KOPT-K1 (cell line): ENCODE data around the gene SSRP1.
"Not testable (repeated sequence)": the region's sequence is repeated elsewhere in the genome, so short reads cannot be mapped to it uniquely, and the experiment has no call there.

Experiments
- H3K27ac ChIP-seq: fragments of 200-600 bp; sonication (generic); 2 replicates; pipeline ENCODE4 v1.5.1; 2016; ENCODE audit warnings: antibody characterized with exemption, mild to moderate bottlenecking, low read depth, low read length; ENCODE audit not compliant: poor library complexity, severe bottlenecking
- H3K36me3 ChIP-seq: fragments of 200-600 bp; sonication (generic); 2 replicates; pipeline ENCODE4 v1.5.1; 2017; ENCODE audit warnings: antibody characterized with exemption, mild to moderate bottlenecking, low read length, moderate library complexity; ENCODE audit not compliant: insufficient read depth
- H3K9me3 ChIP-seq: fragments of 200-600 bp; sonication (generic); 2 replicates; pipeline ENCODE4 v1.5.1; 2017; ENCODE audit warnings: antibody characterized with exemption, low read length, mild to moderate bottlenecking; ENCODE audit not compliant: insufficient read depth, poor library complexity, severe bottlenecking

Gene SSRP1

GRCh38 chr11:57353036-57353435 is 17.3 kb upstream of the SSRP1 start:
- Histone ChIP-seq H3K27ac (no peak overlapping the region), H3K9me3 (peaks cover 8% of the 10 kb centered on the region)

GRCh38 chr11:57349491-57350274 is 14.0 kb upstream of the SSRP1 start:
- H3K36me3 ChIP-seq = no peaks in the 10 kb centered on the region
- peaks cover 8% of the 10 kb centered on the region for H3K9me3 ChIP-seq
- H3K27ac ChIP-seq = no peak overlapping the region

More at GRCh38 chr11:57353036-57353435, 17.3 kb upstream of the SSRP1 start:
- H3K36me3 ChIP-seq = no peaks in the 10 kb centered on the region

GRCh38 chr11:57348636-57349313 is 13.1 kb upstream of the SSRP1 start:
- H3K27ac ChIP-seq = no peak overlapping the region
- H3K36me3 ChIP-seq = no peaks in the 10 kb centered on the region
- peaks cover 8% of the 10 kb centered on the region for H3K9me3 ChIP-seq

GRCh38 chr11:57348052-57348451 is 12.4 kb upstream of the SSRP1 start:
- no peaks in the 10 kb centered on the region for H3K36me3 ChIP-seq

GRCh38 chr11:57347336-57347735 is 11.6 kb upstream of the SSRP1 start:
- H3K9me3 ChIP-seq = peaks cover 8% of the 10 kb centered on the region
- no peak overlapping the region for H3K27ac ChIP-seq
- H3K36me3 ChIP-seq = no peaks in the 10 kb centered on the region

More at GRCh38 chr11:57348052-57348451, 12.4 kb upstream of the SSRP1 start:
- peaks cover 8% of the 10 kb centered on the region for H3K9me3 ChIP-seq
- H3K27ac ChIP-seq = no peak overlapping the region

GRCh38 chr11:57345555-57346211 is 10.0 kb upstream of the SSRP1 start:
- no peaks in the 10 kb centered on the region for H3K36me3 ChIP-seq
- no peaks in the 10 kb centered on the region for H3K9me3 ChIP-seq
- H3K27ac ChIP-seq = no peak overlapping the region

GRCh38 chr11:57344826-57345225 is 9.1 kb upstream of the SSRP1 start:
- Histone ChIP-seq H3K27ac (no peak overlapping the region), H3K36me3 (no peaks in the 10 kb centered on the region), H3K9me3 (no peaks in the 10 kb centered on the region)

GRCh38 chr11:57343825-57344224 is 8.1 kb upstream of the SSRP1 start:
- no peak overlapping the region for H3K27ac ChIP-seq
- H3K36me3 ChIP-seq = no peaks in the 10 kb centered on the region
- H3K9me3 ChIP-seq = no peaks in the 10 kb centered on the region

- H3K27ac ChIP-seq = no peak overlapping the region
- H3K36me3 ChIP-seq = no peaks in the 10 kb centered on the region
- no peaks in the 10 kb centered on the region for H3K9me3 ChIP-seq
Observed at GRCh38 chr11:57342702-57343101, 7.0 kb upstream of the SSRP1 start.

GRCh38 chr11:57341250-57341808 is 5.6 kb upstream of the SSRP1 start:
- Histone ChIP-seq H3K9me3 (no peaks in the 10 kb centered on the region), H3K27ac (no peak overlapping the region), H3K36me3 (no peaks in the 10 kb centered on the region)

- Histone ChIP-seq H3K27ac (no peak overlapping the region), H3K9me3 (no peaks in the 10 kb centered on the region)
Observed at GRCh38 chr11:57340039-57340615, 4.4 kb upstream of the SSRP1 start.

GRCh38 chr11:57339328-57339727 is 3.6 kb upstream of the SSRP1 start:
- no peaks in the 10 kb centered on the region for H3K9me3 ChIP-seq
- no peak overlapping the region for H3K27ac ChIP-seq

More at GRCh38 chr11:57340039-57340615, 4.4 kb upstream of the SSRP1 start:
- no peaks in the 10 kb centered on the region for H3K36me3 ChIP-seq

GRCh38 chr11:57338142-57338541 is 2.5 kb upstream of the SSRP1 start, which contains the start of gene P2RX3:
Gene P2RX3 (plus strand): TSS chr11:57338352. CDS start chr11:57338551, 199 bp downstream.
- Histone ChIP-seq H3K36me3 (peaks cover 14% of the 10 kb centered on the region), H3K9me3 (no peaks in the 10 kb centered on the region), H3K27ac (no peak within 1 kb of the TSS)

More at GRCh38 chr11:57339328-57339727, 3.6 kb upstream of the SSRP1 start:
- peaks cover 2% of the 10 kb centered on the region for H3K36me3 ChIP-seq

GRCh38 chr11:57336856-57337255 is 1.2 kb upstream of the SSRP1 start:
- not testable (repeated sequence) for H3K9me3 ChIP-seq
- Histone ChIP-seq H3K27ac (peak overlapping the region; percentile 83), H3K36me3 (peaks cover 27% of the 10 kb centered on the region)
